Kidney epithelial cell (primary cell): ENCODE data around the gene SCARB1. TPM values are rescaled to one million over a fixed set of nuclear protein-coding genes. Genes with fewer than 3 reads are reported as not detected.

Experiments
- DNase-seq: peaks from one replicate; pipeline ENCODE4 v3.0.0-alpha.2; 2010; ENCODE audit warnings: low read depth
- H3K27me3 ChIP-seq: 2 replicates; pipeline ENCODE4 v1.6.0; 2011; ENCODE audit warnings: low read length; ENCODE audit not compliant: control insufficient read depth, insufficient read depth
- H3K36me3 ChIP-seq: 2 replicates; pipeline ENCODE4 v1.5.1; 2011; ENCODE audit warnings: low read length; ENCODE audit not compliant: control insufficient read depth, insufficient read depth
- H3K4me3 ChIP-seq: 2 replicates; pipeline ENCODE4 v1.5.1; 2011; ENCODE audit warnings: low read depth, mild to moderate bottlenecking, control low read depth, low read length
- CTCF ChIP-seq: IDR thresholded peaks from 2 replicates; pipeline ENCODE4 v1.5.1; 2011; ENCODE audit warnings: mild to moderate bottlenecking, moderate library complexity, low read length, control low read depth, inconsistent platforms; ENCODE audit not compliant: insufficient read depth, poor library complexity, severe bottlenecking
- total RNA-seq: library from RNA; depleted of rRNA; stranded (reverse); fragments of >200 nt; gene quantifications from 2 replicates; pipeline ENCODE4 v1.2.3, GENCODE V29; 2015

The SCARB1 gene
- total RNA-seq, 1 donor from 2014 or later = 30.0 TPM

GRCh38 chr12:124790650-124791400 lies 72.8 kb downstream of the SCARB1 start:
- no peaks in the 10 kb centered on the region for H3K36me3 ChIP-seq
- DNase-seq = no peak
- H3K27me3 ChIP-seq = no peaks in the 10 kb centered on the region
- H3K4me3 ChIP-seq = no peak overlapping the region
- no peak for TF ChIP-seq CTCF

- Histone ChIP-seq H3K4me3 (no peak overlapping the region), H3K27me3 (no peaks in the 10 kb centered on the region), H3K36me3 (no peaks in the 10 kb centered on the region)
- DNase-seq = no peak
- no peak for TF ChIP-seq CTCF
These were observed 74.6 kb downstream of the SCARB1 start for GRCh38 chr12:124788936-124789555.

GRCh38 chr12:124786061-124786964 lies 77.4 kb downstream of the SCARB1 start:
- H3K4me3 ChIP-seq = peak overlapping the region; percentile 30
- H3K27me3 ChIP-seq = no peaks in the 10 kb centered on the region
- no peaks in the 10 kb centered on the region for H3K36me3 ChIP-seq
- no peak for DNase-seq
- TF ChIP-seq CTCF = no peak

- no peak for DNase-seq
- H3K4me3 ChIP-seq = no peak overlapping the region
- no peaks in the 10 kb centered on the region for H3K36me3 ChIP-seq
- no peak for TF ChIP-seq CTCF
- H3K27me3 ChIP-seq = no peaks in the 10 kb centered on the region
These were observed 78.6 kb downstream of the SCARB1 start for GRCh38 chr12:124784871-124785572.

GRCh38 chr12:124783087-124783486 lies 80.6 kb downstream of the SCARB1 start:
- no peak for DNase-seq
- Histone ChIP-seq H3K4me3 (no peak overlapping the region), H3K27me3 (no peaks in the 10 kb centered on the region), H3K36me3 (no peaks in the 10 kb centered on the region)
- no peak for TF ChIP-seq CTCF
